Astrocyte of the spinal cord (primary cell): ENCODE data around the gene TESK2.
"Not testable (repeated sequence)": the region's sequence is repeated elsewhere in the genome, so short reads cannot be mapped to it uniquely, and the experiment has no call there.

Experiments
- DNase-seq: peaks from one replicate; pipeline ENCODE4 v3.0.0; 2011; ENCODE audit warnings: low read depth, low spot score
- H3K4me3 ChIP-seq: 2 replicates; pipeline ENCODE4 v1.5.1; 2011; ENCODE audit warnings: low read depth, mild to moderate bottlenecking, low read length, moderate library complexity
- in situ Hi-C: cut with HindIII; loops from 2 replicates; pipeline ENCODE4 v1.10.0; 2017; ENCODE audit warnings: low sequenced_read_pairs
- TF ChIP-seq, protein P1 (sequence below): IDR thresholded peaks from 2 replicates; pipeline ENCODE4 v1.5.1; 2012; ENCODE audit warnings: low read depth, mild to moderate bottlenecking, low read length, inconsistent platforms

The TESK2 gene

GRCh38 chr1:45365051-45365450 is 125.9 kb downstream of the TESK2 start:
- in situ Hi-C loops = no loop called here
- H3K4me3 ChIP-seq = no peak overlapping the region
- TF ChIP-seq, protein P1, sequence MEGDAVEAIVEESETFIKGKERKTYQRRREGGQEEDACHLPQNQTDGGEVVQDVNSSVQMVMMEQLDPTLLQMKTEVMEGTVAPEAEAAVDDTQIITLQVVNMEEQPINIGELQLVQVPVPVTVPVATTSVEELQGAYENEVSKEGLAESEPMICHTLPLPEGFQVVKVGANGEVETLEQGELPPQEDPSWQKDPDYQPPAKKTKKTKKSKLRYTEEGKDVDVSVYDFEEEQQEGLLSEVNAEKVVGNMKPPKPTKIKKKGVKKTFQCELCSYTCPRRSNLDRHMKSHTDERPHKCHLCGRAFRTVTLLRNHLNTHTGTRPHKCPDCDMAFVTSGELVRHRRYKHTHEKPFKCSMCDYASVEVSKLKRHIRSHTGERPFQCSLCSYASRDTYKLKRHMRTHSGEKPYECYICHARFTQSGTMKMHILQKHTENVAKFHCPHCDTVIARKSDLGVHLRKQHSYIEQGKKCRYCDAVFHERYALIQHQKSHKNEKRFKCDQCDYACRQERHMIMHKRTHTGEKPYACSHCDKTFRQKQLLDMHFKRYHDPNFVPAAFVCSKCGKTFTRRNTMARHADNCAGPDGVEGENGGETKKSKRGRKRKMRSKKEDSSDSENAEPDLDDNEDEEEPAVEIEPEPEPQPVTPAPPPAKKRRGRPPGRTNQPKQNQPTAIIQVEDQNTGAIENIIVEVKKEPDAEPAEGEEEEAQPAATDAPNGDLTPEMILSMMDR = no peak
- no peak for DNase-seq

GRCh38 chr1:45364294-45364693 is 126.7 kb downstream of the TESK2 start:
- no peak overlapping the region for H3K4me3 ChIP-seq
- no peak for DNase-seq
- TF ChIP-seq, protein P1 = no peak
- in situ Hi-C loops = no loop called here

DNA sequence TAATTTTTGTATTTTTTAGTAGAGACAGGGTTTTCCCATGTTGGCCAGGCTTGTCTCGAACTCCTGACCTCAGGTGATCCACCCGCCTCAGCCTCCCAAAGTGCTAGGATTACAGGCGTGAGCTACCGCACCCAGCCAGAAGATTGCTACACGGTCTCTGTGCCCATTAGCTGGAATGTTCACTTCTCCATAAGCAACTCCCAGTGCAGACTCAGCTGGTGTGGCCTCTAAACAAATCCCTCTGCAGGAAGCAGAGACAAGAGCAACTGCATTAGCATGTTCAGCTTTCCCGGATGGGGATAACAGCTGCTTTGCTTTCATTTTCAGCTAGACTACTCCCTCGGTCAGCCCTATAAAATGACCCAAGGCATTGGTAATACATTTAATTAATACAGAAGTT is 130.0 kb downstream of the TESK2 start:
- in situ Hi-C loops, H3K4me3 ChIP-seq: not testable (repeated sequence)
- DNase-seq = peak; percentile 38

DNA sequence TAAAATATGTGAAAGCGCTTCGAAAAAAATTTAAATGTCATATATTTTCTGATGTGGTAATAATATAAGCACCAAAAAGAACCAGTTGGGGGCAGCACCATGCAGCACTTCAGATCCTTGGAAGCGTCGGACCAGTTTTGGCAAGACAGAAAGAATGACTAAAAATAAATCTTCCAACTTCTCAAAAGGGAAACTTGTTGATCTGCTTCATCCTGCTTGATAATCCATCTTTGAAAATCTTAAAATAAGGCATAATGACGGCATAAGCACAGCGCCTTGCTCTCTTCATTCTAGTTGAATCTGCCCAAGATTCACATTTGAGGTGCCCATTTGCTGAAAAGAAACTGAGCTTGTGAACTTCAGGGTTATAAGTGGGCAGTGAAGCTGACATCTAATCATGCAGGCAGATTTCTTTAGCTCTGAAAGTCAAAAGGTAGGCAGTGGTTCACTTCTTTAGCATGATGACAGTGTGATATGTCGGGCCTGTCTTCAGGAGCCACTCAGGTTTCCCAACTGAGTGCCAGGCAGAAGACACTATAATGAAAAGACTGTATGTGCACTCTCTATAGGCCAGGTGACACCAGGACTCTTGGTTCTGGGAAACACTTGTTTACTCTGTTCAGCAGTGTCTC is 131.0 kb downstream of the TESK2 start:
- TF ChIP-seq, protein P1 = peak; percentile 59
- no peak overlapping the region for H3K4me3 ChIP-seq
- in situ Hi-C loops = no loop called here
- DNase-seq = peak; percentile 69

DNA sequence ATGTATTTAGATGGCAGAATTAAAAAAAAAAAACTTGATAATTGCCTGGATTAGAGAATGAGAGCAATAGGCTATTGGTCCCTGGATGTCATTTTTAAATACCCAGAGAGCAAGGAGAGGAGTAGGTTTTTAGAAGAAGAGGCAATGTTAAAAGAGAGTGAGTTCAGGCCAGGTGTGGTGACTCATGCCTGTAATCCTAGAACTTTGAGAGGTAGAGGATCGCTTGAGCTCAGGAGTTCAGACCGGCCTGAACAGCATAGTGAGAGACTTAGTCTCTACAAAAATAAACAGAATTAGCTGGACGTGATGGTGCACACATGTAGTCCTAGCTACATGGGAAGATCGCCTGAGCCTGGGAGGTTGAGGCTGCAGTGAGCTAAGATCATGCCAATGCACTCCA is 134.8 kb downstream of the TESK2 start:
- no peak overlapping the region for H3K4me3 ChIP-seq
- DNase-seq = no peak
- in situ Hi-C loops = no loop called here
- TF ChIP-seq, protein P1 = no peak

DNA sequence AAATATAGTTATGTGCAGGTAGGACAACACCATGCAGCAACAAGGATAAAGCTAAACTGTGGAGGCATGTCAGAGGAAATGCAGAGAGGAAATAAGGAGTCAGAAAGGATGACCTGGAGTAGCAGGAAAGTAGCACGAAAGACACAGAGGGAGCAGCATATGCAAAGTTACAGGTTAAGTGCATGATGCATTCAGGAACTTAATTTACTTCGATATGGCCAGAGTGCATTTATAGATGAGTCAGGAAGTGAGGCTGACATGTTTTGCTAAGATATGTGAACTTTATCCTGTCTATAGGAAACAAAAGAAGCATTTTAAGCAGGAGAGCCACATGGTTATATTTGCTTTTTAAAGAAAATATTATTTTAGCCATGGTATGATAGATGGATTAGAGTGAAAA is 135.3 kb downstream of the TESK2 start:
- TF ChIP-seq, protein P1 = no peak
- H3K4me3 ChIP-seq = no peak overlapping the region
- in situ Hi-C loops = no loop called here
- no peak for DNase-seq

DNA sequence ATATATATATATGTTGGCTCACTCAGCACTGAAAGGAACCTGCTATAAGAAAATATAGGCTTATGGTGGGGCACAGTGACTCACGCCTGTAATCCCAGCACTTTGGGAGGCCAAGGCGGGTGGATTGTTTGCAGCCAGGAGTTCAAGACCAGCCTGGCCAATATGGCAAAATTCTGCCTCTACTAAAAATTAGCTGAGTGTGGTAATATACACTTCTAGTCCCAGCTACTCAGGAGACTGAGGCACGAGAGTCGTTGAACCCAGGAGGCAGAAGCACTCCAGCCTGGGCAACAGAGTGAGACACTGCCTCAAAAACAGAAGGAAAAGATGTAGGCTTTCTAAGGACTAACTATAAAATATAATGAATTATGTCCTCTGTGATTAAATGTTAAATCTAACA is 136.1 kb downstream of the TESK2 start:
- TF ChIP-seq, protein P1 = no peak
- H3K4me3 ChIP-seq = no peak overlapping the region
- no peak for DNase-seq
- in situ Hi-C loops = no loop called here
